ENCODE results near the gene CANT1. TPM values are rescaled to one million over a fixed set of nuclear protein-coding genes. Genes with fewer than 3 reads are reported as not detected.

The CANT1 gene
- total and polyA plus RNA-seq, 9 of the 15 experiments (the other 6 are each of a cell fraction or from before 2014, with no cell fraction given): 2.7 to 66.4 (median 22.5) TPM

GRCh38 chr17:78974635-78975591, 34.7 kb downstream of the CANT1 start:
- Histone ChIP-seq H4K20me1 (replicated peaks; ENCODE audit: control insufficient read depth, insufficient read depth, low read length) (no peaks in the 10 kb centered on the region), H3K27ac (ENCODE audit: extremely low read depth, low read depth, low read length) (no peak overlapping the region), H3K27me3 (ENCODE audit: control insufficient read depth in 2 of 2, insufficient read depth in 2 of 2, low read length in 2 of 2) (peaks cover 3 to 12% of the 10 kb centered on the region in 2 experiments; a peak in 3 of 5 replicates), H2AFZ (ENCODE audit: low read depth, low read length) (peak overlapping the region; percentile 48), H3K9me3 (replicated peaks; ENCODE audit: control insufficient read depth, insufficient read depth, low read depth, low read length) (no peaks in the 10 kb centered on the region), H3K4me1 (replicated peaks in 1 of 2; ENCODE audit: control insufficient read depth in 2 of 2, insufficient read depth in 2 of 2, low read length in 2 of 2) (peaks cover 0 to 70% of the 10 kb centered on the region in 2 experiments; a peak in 3 of 5 replicates), H3K4me3 (no peak overlapping the region), H3K9ac (ENCODE audit: insufficient read depth in 1 of 2, low read depth in 2 of 2, low read length in 2 of 2) (0 out of 4 replicates have a peak overlapping the region, but pooled peaks of 1 of the 2 experiments have one; percentile 48), H3K4me2 (ENCODE audit: insufficient read depth, low read length) (peak overlapping the region; percentile 32; the same call in 1 of the 2 replicates), H3K36me3 (ENCODE audit: control insufficient read depth, insufficient read depth, low read length) (no peaks in the 10 kb centered on the region), H3K9me1 (ENCODE audit: control insufficient read depth, insufficient read depth, low read length) (no peaks in the 10 kb centered on the region), H3K79me2 (ENCODE audit: control insufficient read depth, insufficient read depth, low read length) (no peaks in the 10 kb centered on the region)
- CTCF ChIA-PET (ENCODE audit: low intra/inter-chr PET ratio): no interaction called here
- no TSS peak for BruUV-seq (replicated peaks)
- in situ Hi-C loops (cut with MboI) (no loop called here), intact Hi-C loops (cut with micrococcal nuclease) (no loop called here)
- ATAC-seq: peak; percentile 23
- 46% methylated on average over 27 of the region's 30 CpGs for WGBS (ENCODE audit: insufficient coverage, low coverage, missing lambda C conversion rate)
- POLR2A ChIA-PET: interaction anchor here (0.8 to 1.1 kb wide), 3 partner anchors 8 to 1338 kb away, joined by 3 read pairs; no protein-coding TSS in a partner anchor
- DNase-seq (ENCODE audit: extremely low read depth in 1 of 4, low spot score in 3 of 4): peak in 2 of 4 experiments; percentile 40 to 51
- peak; percentile 99 for FAIRE-seq
- TF ChIP-seq CGGBP1 (CRISPR knock-in tag; IDR thresholded peaks at IDR 0.05) (no peak), SNIP1 (IDR thresholded peaks at IDR 0.05; ENCODE audit: low read depth) (peak; percentile 66; the same call in 1 of the 2 replicates), CREB1 (IDR thresholded peaks at IDR 0.05) (no peak), CREB1 (CRISPR knock-in tag; IDR thresholded peaks at IDR 0.05) (peak; percentile 75), TAL1 (IDR thresholded peaks at IDR 0.05) (peak; percentile 5; the same call in 1 of the 2 replicates), KDM5B (IDR thresholded peaks at IDR 0.05; ENCODE audit: insufficient replicate concordance, low read depth, low read length) (no peak), GABPB1 (CRISPR knock-in tag; IDR thresholded peaks at IDR 0.05) (peak; percentile 51; the same call in 1 of the 2 replicates), ZNF121 (CRISPR knock-in tag; conservative IDR thresholded peaks at IDR 0.05) (no peak), WHSC1 (IDR thresholded peaks at IDR 0.05; ENCODE audit: low read length) (no peak), THAP12 (CRISPR knock-in tag; IDR thresholded peaks at IDR 0.05) (no peak), NFE2 (IDR thresholded peaks at IDR 0.05; ENCODE audit: low read depth) (no peak), SAP30 (IDR thresholded peaks at IDR 0.05; ENCODE audit: borderline replicate concordance, insufficient read depth, low read depth, low read length, poor library complexity, severe bottlenecking) (no peak), ZNF184 (CRISPR knock-in tag; IDR thresholded peaks at IDR 0.05) (no peak), GTF3C2 (IDR thresholded peaks at IDR 0.05; ENCODE audit: borderline replicate concordance, extremely low read depth, insufficient read length) (no peak), NR2F6 (CRISPR knock-in tag; IDR thresholded peaks at IDR 0.05) (no peak), NFATC3 (IDR thresholded peaks at IDR 0.05) (peak; percentile 89)
